ENCODE results near the gene PREX1.
"Not testable (repeated sequence)": the region's sequence is repeated elsewhere in the genome, so short reads cannot be mapped to it uniquely, and the experiment has no call there.

PREX1 gene

DNA sequence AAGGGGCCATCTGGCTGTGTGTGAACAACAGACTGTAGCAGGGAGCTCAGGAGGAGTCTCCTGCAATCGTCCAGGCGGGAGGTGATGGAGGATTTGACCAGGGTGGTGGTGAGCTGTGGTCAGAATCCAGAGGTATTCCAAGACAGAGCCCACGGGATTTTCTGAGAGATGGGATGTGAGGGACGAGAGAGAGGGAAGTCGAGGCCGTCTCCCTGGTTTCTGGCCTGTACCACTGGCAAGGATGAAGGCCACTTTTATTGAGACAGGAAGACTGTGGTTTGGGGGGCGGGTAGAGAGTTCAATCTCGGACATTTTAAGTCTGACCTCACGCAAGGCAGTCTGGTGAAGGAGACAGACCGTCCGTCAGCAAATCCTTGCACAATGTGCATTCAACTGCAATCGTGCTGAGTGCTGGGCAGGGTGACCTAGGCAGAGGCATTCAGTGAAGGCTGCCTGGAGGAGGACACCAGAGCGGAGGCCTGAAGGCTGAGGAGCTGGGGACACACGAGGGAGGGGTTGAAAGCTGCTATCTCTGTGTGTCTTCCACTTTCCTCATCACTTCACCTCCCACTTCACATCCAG is 53.9 kb downstream of the PREX1 start:
- DNase-seq: no peak

DNA sequence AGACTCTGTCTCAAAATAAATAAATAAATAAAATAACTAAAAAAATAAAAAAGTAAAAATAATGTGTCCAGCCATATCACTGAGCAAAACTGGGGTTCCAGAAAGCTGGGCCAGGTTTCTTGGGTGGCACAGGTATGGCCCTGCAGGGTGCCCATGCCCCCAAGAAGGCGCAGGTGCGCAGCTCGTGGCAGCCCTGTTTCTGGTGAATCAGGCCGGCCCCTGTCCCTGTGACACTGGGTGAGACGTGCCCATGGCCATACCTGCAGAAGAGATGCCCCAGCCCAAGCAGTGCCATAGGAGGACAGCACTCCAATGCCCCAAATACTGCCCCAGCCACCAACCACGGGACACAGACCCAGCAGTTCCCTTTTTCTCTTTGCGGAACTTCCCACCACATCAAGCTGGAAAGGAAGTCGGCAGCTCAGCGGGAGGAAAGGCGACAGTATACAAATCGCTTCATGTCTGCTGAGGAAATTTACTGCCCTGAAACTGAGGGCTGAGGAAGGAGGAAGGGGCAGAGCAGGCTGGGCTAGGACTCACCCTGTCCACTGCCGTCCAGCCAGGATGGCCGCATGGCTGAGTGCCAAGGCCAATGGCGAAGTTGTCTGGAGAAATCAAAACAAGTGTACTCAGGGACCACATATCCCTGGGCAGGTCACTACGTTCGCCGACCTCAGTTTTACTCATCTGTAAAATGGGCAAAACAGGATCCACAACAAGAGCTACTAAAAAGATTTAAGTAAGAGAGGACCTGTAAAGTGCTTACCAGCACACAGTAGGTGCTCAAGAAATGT is 55.4 kb downstream of the PREX1 start:
- no peak for DNase-seq

DNA sequence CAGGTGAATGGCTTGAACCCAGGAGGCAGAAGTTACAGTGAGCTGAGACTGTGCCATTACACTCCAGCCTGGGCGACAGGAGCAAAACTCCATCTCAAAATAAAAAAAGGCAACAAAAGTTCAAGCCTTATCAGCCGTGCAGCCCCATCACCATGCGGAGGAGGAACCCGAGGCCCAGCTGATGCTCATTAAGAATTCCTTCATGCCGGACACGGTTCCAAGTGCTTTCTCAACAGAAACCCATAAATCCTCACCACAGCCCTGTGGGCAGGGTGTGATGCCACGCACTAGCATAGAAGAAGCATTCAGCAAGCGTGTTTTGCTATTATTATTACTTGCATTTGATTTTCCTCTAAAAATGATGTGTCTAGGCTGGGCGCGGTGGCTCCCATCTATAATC is 56.3 kb downstream of the PREX1 start:
- DNase-seq: peak; percentile 69

DNA sequence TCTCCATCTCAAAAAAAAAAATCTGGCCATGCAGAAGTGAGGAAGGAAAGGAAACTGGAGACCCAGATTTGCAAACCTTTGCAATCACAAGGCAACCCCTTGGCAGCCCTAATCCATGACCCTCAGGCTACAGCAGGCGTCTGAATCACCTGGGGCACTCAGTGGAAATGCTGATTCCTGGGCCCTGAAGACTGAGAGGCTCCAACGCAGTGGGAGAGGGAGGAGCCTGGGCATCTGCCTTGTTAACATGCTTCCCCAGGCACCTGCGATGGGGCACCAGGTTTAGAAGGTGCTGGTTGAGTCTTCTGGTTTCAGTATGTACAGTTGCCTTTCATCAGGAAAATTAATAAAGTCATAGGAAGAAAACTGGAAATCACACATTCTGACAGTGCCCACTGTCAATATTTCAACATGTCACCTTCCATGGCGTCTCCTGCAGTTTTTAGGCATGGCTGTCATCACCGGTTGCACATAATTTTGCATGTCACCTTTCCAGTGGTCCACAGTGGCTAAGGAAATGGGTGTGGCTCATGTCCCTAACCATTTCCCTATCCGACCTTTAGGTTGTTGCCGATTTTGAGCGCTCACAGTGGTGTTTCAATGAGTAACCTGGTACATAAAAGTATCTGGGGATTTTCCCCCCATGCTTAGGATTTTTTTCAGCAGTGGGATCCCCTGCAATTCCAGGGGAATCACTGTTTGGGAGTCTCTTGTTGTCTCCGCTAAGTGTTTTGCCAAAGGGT is 56.9 kb downstream of the PREX1 start:
- no peak for DNase-seq

DNA sequence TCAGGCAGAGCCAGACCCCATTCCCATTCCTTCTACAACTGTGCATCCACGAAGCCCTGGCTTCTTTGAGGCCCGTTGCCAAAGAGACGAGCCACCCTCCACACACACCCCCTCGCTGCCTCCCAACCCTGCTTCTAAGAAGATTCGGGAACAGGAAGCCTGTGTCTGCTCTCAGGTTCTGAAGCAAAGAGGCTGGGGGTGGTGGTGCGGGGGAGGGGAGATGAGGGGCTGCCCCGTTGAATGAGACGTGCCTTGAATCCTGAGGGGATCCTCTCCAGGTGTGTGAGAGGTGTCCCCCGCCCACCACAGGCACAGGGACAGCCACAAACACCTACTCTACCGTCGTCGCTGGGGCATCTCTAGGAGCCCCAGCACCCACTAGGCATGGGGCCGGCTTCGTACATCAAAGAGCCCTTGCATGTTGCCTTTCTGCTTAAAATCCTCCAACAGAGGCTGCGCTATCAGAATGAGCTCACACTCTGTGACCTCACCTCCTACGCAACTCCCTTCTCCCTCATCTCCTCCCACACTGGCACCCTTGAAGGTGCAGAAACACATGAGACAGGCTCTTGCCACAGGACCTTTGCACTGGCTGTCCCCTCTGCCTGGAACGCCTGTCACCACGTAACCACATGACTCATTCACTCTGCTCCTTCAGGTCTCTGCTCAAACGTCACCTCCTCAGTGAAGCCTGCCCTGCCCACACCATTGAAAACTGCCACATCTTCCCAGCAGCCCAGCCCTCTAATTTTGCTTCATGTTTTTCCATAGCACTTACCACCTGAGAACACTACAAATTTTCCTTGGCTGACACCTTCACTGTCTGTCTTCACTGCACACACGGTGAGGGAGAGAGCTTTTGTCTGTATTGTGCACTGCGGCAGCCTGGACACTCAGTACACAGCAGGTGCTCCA is 58.5 kb downstream of the PREX1 start:
- DNase-seq: no peak

DNA sequence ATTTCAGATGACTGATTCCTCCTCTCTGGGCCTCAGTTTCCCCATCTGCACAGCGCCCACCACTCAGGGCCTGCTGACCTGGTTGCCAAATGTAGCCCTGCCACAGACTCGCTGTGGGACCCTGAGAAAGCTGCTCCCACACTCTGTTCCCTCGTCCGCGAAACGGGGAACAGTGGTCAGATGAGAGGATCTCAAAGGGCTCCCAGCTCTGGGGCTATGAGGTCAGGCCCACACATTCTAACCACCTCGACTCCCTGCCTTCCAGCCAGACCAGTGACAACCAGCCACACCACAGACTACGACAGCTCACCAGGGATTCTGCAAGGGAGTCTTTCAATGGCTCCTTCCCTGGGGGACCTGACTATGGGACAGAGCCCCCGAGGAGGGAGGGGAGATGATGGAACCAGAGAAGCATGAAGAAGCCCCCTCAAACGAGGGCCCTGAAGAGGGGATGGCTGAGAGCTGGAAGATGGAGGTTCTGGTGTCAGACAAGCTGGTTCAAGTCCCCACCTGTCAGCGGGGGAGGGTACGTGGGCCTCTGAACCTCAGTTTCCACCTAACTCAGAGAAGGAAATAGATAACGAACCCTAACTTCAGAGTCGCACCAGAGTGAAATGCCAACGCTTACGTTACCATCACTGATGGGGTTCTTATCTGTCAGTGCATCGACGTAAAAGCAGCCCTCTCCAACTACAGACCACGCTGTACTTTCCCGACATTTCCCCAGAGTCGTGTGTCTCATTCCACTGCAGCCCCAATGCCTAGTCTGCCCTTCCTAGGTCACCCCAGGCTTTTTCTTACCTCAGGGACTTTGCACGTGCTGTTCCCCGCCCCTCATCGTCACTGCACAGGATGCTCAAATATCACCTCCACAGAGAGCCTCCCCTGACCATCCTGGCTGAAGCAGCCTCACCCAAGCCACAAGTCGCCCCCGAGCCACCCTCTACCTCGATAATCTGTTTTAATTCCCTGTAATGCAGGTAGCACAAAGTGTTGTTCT is 60.5 kb downstream of the PREX1 start:
- no peak for DNase-seq

DNA sequence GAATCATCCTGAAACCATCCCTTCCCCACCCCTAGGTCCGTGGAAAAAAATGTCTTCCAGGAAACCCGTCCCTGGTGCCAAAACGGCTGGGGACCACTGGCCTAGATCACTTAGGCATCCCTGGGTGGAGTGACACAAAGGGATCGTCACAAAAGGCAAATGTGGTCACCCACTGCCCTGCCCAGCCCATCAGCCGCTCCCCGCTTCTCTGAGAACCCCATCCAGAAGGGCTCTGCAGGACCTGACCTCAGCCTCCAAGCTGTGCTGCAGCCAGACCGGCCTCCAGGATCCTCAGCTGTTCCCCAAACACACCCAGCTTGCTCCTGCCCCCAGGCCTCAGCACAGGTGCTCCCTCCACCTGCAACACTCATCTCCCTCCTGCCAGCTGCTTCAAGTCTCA is 61.6 kb downstream of the PREX1 start:
- DNase-seq: no peak

DNA sequence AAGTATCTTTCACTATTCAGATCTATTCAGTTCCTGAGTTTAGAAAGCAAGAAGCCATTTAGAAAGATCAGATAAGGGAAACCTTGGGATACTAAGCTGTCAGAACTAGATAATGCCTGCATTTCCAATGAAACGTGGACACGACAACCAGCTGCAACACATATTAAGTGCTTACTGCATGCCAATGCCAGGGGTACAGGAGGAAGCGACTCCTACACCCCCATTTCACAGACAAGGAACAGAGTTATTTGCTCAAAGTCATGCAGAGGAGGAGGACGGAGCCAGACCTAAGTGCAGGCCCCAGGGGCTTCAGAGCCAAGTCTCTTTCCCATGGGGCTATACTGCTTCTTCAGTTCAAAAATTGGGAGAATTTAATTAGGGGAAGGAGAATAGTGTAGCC is 62.4 kb downstream of the PREX1 start:
- DNase-seq: no peak

DNA sequence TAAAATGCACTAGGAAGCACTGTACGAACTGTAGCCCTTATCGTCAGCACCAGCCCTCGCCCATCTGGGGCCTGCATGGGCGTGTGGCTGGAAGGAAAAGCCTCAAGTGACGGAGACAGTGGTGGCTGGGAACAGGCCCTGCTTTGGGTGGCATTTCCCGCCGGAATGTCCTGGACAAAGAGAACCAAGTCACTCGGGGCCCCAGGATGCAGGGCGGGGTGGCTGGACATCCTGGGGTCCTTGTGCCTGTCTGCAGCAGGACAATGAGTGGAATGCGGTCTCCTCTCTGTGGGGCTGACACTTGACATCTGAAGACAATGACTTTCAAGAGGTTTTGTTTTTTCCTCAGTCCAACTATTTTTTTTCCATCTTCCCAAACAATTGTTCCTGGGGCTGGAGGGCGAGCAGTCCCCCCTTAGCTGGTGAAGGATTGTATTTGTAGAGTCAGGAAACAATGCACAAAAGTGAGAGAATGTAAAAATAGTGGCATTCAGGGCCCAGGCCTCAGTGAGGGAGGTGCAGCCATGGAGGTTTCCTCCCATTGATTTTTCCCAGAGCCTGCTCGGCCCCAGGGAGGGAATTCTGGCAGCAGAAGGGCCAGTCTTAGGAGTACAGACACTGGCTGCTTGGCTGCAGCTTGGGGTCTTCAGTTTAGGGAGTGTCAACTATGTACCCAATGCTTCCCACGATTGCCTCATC is 64.4 kb downstream of the PREX1 start:
- DNase-seq: no peak

DNA sequence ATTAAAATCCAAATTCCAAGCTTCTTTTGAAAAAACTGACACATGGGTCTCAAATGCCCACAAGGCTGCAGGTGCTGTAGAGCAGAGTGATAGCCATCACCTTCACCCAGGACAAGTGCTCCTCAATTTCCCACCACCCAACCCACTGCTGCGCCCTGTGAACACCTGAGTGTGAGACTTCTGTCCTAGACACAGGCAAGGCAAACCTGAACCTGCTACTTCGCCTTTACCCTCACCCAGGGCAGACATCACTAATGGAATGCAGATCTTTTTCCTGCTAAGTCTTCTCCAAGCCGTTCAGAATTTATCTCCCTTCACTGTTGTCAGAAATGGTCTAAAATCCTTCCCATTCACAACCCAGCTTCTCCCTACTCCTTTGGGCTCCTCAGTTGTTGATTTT is 65.9 kb downstream of the PREX1 start:
- DNase-seq: no peak

DNA sequence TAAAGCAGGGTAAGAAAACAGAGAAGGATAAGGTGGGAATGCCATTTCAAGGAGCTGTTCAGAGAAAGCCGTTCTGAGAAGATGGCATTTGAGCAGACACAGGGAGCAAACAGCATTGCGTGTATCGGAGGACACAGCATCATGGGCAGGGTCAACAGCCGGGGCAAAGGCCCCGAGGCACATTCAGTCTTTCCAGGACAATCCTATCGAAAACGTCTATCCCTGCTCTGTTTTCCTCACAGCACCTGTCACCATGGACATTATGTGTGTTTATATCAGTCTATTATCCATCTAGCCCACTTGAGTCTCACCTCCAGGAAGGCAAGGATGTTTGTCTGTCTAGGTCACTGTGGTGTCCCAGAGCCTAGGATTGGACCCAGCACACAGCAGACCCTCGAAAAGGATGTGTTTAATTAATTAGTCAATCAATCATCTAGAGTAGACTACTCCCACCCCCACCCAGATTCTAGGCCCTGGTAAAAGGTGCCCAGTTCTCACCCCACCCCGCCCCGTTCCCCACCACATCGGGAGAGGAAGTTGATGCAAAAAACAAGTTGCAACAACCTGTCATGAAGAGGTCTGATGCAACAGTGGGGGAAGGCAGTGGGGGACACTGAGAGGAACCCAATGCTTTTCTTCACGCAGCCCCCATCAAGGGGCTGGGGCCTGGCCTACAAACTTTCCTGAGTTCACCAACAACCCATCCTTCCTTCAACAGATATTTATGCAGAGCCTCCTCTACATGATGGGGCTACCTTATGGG is 66.6 kb downstream of the PREX1 start:
- no peak for DNase-seq

DNA sequence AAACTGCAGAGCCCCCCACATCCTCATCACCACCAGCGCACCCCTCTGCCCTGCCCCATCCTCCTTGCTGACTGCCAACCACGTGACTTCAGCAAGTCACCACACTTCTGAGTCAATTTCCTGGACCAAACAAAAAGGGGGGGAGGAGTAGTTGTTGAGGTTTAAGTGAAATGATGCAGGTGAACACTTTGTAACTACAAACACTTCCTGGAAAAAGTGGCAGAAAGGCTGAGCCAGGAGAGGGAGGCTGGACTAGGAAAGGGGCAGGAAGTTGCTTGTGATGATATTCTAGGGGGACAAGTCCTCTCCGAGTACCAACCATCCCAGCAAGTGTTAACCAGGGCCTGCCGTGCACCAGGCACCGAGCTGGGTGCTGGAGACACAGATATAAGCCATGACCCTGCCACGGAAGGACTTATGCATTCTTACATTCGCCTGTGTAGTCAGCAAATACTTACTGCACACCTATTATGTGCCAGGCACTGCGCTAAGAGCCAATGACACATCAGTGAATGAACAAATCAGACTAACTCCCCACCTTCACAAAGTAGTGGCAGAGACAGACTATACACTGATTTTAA is 67.3 kb downstream of the PREX1 start:
- peak; percentile 28 for DNase-seq

DNA sequence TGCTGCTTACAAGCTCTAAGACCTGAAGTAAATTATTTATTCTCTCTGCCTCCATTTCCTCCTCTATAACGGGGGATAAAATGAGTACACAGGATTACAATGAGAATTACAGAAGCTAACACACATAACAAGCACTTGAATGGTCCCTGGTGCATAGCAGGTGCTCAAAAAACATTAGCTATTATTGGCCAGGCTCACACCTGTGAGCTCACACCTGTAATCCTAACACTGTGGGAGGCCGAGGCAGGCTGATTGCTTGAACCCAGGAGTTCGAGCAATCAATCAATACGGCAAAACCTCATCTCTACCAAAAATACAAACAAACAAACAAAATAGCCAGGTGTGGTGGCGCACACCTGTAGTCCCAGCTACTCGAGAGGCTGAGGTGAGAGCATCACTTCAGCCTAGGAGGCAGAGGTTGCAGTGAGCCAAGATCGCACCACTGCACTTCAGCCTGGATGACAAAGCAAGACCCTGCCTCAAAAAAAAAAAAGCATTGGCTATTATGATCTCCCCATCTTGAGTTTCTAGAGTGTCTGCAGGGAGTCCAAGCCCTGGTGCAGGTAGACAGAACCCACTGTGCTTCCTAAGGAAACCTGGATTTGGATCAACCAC is 68.1 kb downstream of the PREX1 start:
- no peak for DNase-seq

DNA sequence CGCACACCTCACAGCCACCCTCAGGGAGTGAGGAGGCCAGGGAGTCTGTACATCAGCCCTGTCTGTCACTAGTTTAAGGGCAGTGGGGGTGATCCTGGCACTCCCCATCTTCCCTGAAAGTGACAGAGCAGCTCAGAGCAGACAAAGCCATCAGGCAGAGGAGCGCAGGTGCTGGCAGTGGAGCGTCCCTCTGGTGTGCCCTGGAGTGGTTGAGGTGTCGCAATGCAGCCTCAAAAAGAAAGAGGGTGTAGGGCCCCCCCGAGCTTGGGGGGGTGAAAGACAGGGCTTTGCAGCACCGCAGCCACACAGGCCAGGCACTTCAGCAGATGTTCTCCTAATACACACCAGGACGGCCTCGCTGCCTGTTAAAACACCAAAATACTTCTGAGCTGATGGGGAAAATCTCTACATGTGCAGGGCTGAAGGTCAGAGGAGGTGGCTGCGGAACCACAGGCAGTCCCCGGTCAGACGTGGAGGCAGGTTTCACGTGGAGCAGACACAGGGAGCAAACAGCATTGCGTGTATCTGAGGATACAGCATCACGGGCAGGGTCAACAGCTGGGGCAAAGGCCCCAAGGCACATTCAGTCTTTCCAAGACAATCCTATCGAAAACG is 69.5 kb downstream of the PREX1 start:
- no peak for DNase-seq

DNA sequence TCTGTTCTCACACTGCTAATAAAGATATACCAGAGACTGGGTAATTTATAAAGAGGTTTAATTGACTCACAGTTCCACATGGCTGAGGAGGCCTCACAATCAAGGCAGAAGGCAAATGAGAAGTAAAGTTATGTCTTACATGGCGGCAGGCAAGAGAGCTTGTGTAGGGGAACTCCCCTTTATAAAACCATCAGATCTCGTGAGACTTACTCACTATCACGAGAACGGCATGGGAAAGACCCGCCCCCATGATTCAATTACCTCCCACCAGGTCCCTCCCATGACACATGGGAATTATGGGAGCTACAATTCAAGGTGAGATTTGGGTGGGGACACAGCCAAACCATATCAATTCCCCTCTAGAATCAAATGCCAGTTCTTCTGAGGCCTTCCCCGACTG is 71.0 kb downstream of the PREX1 start:
- not testable (repeated sequence) for DNase-seq

DNA sequence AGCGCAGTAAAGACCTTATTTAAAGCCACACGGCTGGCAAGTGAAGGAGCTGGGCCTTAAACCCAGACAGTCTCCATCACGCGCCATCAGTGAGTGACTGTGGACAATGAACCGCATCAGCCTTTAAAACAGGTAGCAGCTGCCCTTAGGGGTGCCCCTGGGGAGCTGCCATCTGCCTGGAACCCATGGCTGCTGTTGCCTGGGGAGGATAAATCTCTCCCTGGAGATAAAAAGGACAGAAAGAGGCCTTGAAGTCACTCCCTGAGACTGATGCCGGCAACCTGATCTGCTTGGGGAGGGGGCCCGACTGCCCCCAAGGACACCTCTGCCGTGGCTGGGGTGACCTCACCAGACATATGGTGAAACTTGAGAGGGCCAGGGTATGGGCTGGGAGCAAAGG is 73.5 kb downstream of the PREX1 start:
- no peak for DNase-seq

DNA sequence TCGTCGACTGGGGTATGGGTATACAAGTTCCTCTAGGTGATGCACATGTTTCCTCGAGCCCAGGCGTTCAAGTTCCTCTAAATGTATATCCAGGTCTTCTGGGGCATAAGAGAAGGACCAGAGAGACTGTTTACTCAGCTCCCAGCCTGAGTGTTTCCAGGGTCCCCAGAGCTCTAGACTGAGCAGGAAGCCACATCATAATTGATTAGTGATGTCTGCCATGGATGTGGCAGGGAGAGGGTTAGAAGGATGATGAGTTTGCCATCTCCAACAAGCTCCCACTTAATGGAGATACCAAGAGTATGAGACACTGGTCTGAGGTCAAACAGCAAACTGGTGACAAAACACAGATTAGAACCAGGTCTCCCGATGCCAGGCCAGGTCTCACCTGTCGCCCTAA is 74.8 kb downstream of the PREX1 start:
- DNase-seq: no peak

DNA sequence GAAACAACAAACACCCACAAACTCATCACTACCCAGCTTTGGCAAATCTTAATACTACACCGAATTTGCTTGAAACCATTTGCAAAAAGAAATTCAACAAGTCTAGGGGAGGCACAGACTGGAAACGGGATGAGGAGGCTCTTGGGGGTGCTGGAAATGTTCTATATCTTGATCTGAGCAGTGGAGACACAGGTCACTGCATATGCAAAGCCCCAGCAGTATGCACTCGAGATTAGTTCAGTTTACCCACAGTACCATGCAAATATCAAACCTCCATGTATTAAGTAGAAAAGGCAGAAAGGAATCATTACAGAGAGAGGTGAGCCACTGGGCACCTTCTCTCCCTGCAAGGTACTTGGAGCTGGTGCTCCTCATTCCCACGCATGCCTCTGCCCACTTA is 75.9 kb downstream of the PREX1 start:
- DNase-seq: no peak

Data from fibroblast of skin of abdomen (primary cell).